Gastroesophageal sphincter (tissue), 3 donors: Measurements from ENCODE around the gene AKAP6.

Experiments
- EP300 ChIP-seq: sonication (generic); formaldehyde crosslinking; IDR thresholded peaks from one replicate; pipeline ENCODE4 v1.6.1; 2017; ENCODE audit warnings: antibody characterized with exemption, mild to moderate bottlenecking
- TF ChIP-seq, protein P1 (sequence below), 4 experiments: fragments of 200-600 bp in 2 of 4; fragments of 450-650 bp in 2 of 4; sonication (generic) in 1 of 4; IDR thresholded peaks; one replicate each; pipeline ENCODE4 v1.5.1; 2017 to 2019; ENCODE audit warnings: antibody characterized with exemption in 4 of 4, mild to moderate bottlenecking in 2 of 4, moderate library complexity in 2 of 4

- no peak for TF ChIP-seq EP300
- TF ChIP-seq, protein P1, sequence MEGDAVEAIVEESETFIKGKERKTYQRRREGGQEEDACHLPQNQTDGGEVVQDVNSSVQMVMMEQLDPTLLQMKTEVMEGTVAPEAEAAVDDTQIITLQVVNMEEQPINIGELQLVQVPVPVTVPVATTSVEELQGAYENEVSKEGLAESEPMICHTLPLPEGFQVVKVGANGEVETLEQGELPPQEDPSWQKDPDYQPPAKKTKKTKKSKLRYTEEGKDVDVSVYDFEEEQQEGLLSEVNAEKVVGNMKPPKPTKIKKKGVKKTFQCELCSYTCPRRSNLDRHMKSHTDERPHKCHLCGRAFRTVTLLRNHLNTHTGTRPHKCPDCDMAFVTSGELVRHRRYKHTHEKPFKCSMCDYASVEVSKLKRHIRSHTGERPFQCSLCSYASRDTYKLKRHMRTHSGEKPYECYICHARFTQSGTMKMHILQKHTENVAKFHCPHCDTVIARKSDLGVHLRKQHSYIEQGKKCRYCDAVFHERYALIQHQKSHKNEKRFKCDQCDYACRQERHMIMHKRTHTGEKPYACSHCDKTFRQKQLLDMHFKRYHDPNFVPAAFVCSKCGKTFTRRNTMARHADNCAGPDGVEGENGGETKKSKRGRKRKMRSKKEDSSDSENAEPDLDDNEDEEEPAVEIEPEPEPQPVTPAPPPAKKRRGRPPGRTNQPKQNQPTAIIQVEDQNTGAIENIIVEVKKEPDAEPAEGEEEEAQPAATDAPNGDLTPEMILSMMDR (IDR thresholded peaks at IDR 0.05), result no peak
Measured at GRCh38 chr14:32823706-32824105, 494.6 kb downstream of the AKAP6 start.
